GM19395 (cell line): ENCODE data around the gene EIF2A.

Source experiments
- ATAC-seq: cut with Tn5 transposase; IDR thresholded peaks from one replicate; pipeline ENCODE4 v1.9.1; 2021; ENCODE audit warnings: mild to moderate bottlenecking, moderate library complexity; ENCODE audit not compliant: unreplicated experiment

EIF2A gene

GRCh38 chr3:150543128-150543527, 3.5 kb upstream of the EIF2A start:
- ATAC-seq = no peak

DNA sequence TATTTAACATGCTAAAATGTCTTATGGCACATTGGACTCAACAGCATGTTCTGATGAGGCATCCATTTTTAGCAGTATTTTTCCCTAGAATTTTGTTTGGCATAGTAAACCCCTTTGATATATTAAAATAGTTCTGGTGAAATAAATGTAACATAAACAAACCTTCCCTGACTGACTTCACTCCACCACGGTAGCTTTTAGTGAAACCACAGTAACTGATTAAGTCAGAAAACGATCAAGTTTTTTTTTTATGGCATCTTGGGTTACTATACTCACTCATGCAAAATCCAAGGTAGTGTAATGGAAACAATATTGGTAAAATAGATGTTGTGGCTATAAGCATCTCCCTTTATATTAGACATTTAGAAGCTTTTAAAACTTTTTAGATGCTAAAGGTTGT, 3.1 kb upstream of the EIF2A start:
- ATAC-seq = no peak

- ATAC-seq = no peak
These were observed 2.5 kb upstream of the EIF2A start for GRCh38 chr3:150544041-150544440.

GRCh38 chr3:150544726-150545125, 1.9 kb upstream of the EIF2A start:
- ATAC-seq = no peak

- ATAC-seq = no peak
These were observed 965 bp upstream of the EIF2A start for GRCh38 chr3:150545419-150546225.

DNA sequence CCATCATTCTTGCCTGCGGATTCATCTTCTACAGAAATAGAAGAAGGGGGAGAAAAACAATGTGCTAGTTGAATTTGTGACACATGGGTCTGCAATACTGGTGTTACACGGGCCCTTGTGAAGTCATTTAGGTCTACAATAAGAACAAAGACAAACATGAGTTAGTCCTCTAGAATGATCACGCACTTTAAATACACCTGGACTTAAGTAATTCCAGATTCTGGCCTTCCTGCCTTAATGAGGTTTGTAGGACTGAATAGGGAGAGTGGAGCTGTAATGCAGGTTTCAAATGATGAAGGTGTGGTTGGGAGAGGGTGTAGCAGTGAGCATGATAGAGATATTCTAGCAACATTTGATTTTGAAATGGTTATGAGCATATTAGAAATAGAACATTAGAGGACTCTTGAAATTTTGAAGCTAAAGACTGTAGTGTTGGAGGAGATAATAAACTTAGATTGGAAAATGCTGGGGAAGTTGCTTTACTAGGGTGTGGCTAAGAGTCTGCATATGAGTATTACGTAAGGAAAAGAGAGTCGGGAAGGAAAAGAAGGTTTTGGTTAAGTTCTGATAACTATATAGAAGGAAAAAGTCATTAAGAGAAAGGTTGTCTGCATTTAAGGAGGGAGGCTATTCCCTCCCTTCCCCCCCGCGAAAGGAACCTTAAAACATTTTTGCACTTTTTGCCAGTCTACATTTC, 606 bp downstream of the EIF2A start:
- ATAC-seq = no peak

GRCh38 chr3:150555859-150556436, 9.4 kb downstream of the EIF2A start:
- no peak for ATAC-seq

- ATAC-seq = no peak
These were observed 10.2 kb downstream of the EIF2A start for GRCh38 chr3:150556792-150557191.

GRCh38 chr3:150557725-150558124, 11.1 kb downstream of the EIF2A start:
- ATAC-seq = no peak

- ATAC-seq = no peak
These were observed 17.7 kb downstream of the EIF2A start for GRCh38 chr3:150564243-150564642.

- ATAC-seq = no peak
These were observed 20.7 kb downstream of the EIF2A start for GRCh38 chr3:150567328-150567727.

GRCh38 chr3:150577855-150578254, 31.3 kb downstream of the EIF2A start:
- ATAC-seq = no peak

DNA sequence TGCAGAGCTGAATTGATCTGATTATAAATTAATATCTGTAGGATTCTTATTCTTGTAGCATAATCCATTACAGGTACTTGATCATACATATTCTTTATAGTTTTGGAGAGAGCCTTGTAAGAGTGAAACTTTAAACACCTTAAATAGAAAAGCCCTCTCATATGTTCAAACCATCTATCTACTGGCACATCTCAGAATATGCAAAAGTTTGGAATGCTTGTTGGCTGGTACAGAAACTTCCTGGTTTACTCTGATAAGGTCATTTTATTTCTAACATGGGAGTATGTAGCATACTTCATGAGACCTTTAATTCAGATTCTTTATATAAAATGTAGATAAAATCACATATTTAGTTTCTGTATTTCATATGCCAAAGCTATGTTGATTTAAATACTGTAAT, 34.6 kb downstream of the EIF2A start:
- ATAC-seq = no peak

- ATAC-seq = peak; percentile 73
These were observed 36.0 kb downstream of the EIF2A start for GRCh38 chr3:150582620-150583019.

GRCh38 chr3:150583028-150583427, 36.4 kb downstream of the EIF2A start:
- peak; percentile 74 for ATAC-seq

GRCh38 chr3:150588027-150588830, 41.6 kb downstream of the EIF2A start:
- no peak for ATAC-seq

DNA sequence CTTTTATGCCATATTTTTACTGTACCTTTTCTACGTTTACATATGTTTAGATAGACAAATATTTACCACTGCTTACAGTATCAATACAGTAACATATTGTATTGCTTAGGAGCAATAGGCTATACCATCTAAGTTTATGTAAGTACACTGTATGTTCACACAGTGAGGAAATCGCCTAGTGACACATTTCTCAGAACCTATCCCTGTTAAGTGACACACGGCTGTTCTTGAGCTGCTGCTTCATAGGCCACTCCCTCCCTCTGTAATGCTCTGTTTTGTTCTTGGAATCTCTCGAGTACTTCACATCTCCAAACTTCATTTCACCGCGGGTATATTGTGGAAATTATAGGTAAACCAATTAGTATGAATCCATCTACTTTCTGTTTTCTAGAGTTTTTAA, 43.2 kb downstream of the EIF2A start:
- no peak for ATAC-seq

DNA sequence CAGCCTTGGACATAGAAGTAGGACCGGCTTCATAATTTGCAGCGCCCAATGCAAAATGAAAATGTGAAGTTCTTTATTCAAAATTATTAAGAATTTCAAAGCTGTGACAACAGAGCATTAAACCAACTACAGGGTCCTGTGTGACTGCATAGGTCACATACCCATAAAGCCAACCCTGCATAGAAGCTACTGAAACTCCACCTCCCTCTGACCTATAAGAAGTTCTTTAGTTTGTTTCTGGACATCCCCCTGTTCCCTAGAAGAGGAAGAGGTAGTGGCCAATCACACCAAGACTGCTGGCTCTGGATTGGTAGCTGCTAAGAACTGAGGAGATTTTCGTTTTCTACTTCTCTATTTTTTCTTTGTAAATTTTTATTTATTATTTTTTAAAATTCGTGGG, 47.6 kb downstream of the EIF2A start:
- ATAC-seq = no peak

DNA sequence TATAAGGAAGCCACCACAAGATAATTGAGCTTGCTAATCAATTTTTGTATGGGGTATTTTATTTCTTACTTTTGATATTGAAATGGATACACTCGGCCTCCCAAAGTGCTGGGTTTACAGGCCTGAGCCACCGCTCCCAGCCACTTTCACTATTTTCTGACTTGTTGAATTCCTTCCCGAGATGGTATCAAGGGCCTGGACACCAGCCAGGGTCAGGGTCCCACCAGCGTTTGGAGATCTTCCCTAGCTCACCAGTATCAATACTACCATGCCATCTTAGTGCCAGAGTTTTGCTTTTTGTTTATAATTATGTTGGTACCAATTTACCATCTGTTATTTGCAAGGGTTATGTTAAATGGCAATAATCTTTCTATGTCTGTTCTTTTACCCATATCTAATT, 51.1 kb downstream of the EIF2A start:
- ATAC-seq = no peak

DNA sequence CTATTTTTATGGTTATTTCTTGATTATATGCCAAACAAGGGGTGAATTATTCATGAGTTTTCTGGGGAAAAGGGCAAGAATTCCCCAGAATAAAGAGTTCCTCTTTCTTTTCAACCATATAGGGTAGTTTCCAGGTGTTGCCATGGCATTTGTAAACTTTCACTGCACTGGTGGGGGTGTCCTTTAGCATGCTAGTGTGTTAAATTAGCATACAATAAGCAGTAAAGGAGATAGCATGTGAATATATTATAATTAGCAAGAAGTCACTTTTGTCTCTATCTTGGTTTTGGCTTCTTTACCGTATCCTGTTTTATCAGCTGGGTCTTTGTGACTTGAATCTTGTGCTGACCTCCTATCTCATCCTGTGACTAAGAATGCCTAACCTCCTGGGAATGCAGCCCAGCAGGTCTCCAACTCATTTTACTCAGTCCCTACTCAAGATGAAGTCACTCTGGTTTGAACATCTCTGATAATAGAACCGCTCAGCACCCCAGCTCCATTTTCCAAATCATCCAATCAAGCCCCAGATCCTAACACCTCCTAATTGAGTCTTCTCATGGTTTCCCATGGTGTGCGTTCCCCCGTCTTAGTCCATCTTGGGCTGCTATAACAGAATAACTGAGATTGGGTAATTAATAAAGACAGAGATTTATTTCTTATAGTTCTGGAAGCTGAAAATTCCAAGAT, 53.2 kb downstream of the EIF2A start:
- no peak for ATAC-seq
